EH (cell line): ENCODE results near the gene IL22RA1.

ENCODE experiments used
- DNase-seq: peaks from one replicate; pipeline ENCODE4 v3.0.0-alpha.2; 2015; ENCODE audit warnings: low read depth

IL22RA1 gene

GRCh38 chr1:24074817-24075589, 67.9 kb downstream of the IL22RA1 start:
- DNase-seq, result no peak

GRCh38 chr1:24074196-24074595, 68.7 kb downstream of the IL22RA1 start:
- DNase-seq, result no peak

DNA sequence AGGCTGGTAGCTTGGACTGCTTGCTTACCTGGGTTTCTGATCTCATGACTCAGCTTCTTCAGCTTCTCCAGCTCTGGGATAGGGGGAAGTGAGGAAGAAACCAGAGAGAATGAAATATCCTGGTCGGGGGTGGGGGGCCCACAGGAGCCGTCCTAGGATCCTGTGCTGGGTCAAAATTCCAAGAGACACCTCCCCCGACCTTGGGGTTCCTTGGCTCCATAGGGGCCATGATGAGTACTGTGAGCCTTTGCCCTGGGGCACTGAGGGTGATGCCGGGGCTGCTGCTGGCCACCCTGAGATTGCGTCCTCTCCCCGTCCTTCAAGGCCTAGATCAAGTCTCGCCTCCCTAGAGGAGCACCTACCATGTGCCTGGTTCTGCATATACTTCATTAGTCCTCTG, 71.0 kb downstream of the IL22RA1 start:
- no peak for DNase-seq

DNA sequence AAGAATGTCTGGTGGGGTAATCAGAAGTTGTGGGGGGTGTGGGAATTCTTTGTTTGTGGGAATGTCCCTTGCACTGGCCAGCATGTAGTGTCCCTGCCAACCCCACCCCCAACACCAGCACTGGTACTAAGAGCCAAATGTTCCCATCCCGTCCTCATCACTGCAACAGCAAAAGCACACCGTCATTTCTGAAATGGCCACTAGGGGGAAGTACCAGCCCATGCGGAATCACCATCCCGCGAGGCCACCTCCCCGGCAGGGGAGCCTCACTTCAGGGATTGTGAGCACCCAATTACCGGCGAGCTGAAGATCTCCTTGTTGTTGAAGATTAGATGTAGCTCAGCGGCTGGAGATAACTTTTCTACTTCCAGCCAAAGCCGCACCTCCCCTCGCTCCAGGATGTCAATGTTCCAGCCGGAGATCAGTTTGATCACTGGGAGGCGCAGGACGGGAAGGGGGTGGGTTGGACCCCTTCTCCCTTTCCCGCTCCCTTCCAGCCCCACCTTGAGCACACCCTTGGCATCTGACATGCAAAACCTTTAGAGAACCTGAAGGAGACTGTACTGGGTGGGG, 72.0 kb downstream of the IL22RA1 start:
- peak; percentile 79 for DNase-seq

- DNase-seq, result no peak
Measured at GRCh38 chr1:24069817-24070216, 73.1 kb downstream of the IL22RA1 start.
